Right lobe of liver (tissue), 6 donors: ENCODE measurements around the gene PPP1R1B. TPM values are rescaled to one million over a fixed set of nuclear protein-coding genes. Genes with fewer than 3 reads are reported as not detected.

Source experiments
- ATAC-seq, 4 donors: fragments of 200-7000 bp; cut with Tn5 transposase; one replicate each; pipeline ENCODE4 v1.9.1; 2020; ENCODE audit warnings: mild to moderate bottlenecking in 4 of 4, moderate library complexity in 4 of 4
- DNase-seq, 3 donors: peaks; one replicate each; pipeline ENCODE4 v3.0.0-alpha.2; 2020
- H3K27ac ChIP-seq, 3 donors: fragments of 200-600 bp; one replicate each; pipeline ENCODE4 v1.8.0; 2022
- H3K27me3 ChIP-seq, 2 donors: fragments of 200-600 bp; one replicate each; pipeline ENCODE4 v1.8.0; 2022
- H3K36me3 ChIP-seq, 4 donors: fragments of 200-600 bp; sonication (generic) in 1 of 4; one replicate each; pipeline versions ENCODE4 v1.5.1 to v1.8.0; 2017 to 2022; ENCODE audit warnings: control low read depth in 1 of 4
- H3K4me1 ChIP-seq, 4 donors: fragments of 200-600 bp; sonication (generic) in 1 of 4; one replicate each; pipeline versions ENCODE4 v1.5.1 to v1.8.0; 2017 to 2022; ENCODE audit warnings: control low read depth in 1 of 4
- H3K4me3 ChIP-seq, 3 donors: fragments of 200-600 bp; one replicate each; pipeline ENCODE4 v1.8.0; 2022
- H3K9me3 ChIP-seq, 4 donors: fragments of 200-600 bp; sonication (generic) in 1 of 4; one replicate each; pipeline versions ENCODE4 v1.5.1 to v1.8.0; 2017 to 2022; ENCODE audit warnings: control low read depth in 1 of 4
- POLR2A ChIP-seq: fragments of 450-650 bp; IDR thresholded peaks from one replicate; pipeline ENCODE4 v1.6.1; 2017; ENCODE audit warnings: antibody characterized with exemption, mild to moderate bottlenecking
- WGBS: methylation state at CpG from one replicate; pipeline ENCODE4 v1.1.6; 2018; ENCODE audit warnings: low coverage, low lambda C conversion rate; ENCODE audit not compliant: insufficient coverage; ENCODE audit errors: missing lambda C conversion rate; 5-methylcytosine and 5-hydroxymethylcytosine counted together
- intact Hi-C, 2 donors: fragments of 100-400 bp; cut with DNase I; formaldehyde crosslinking; loops; one replicate each; pipeline versions ENCODE4 v1.11.2 to v1.14.1; 2022
- total RNA-seq, 6 experiments: library from RNA; depleted of rRNA in 2 of 6; stranded (reverse); fragments of >200 nt in 2 of 6; fragmentation: NEBNext Ultra II Directional in 3 of 6; extraction: Animal tissue kit (Norgen Biotek cat#: 25700) in 3 of 6; gene quantifications; one replicate each; pipeline versions ENCODE4 v1.1.0 to v1.2.4, GENCODE V29; 2016 to 2023
- TF ChIP-seq, protein P1 (sequence below), 4 donors: fragments of 200-600 bp in 3 of 4; fragments of 450-650 bp in 1 of 4; IDR thresholded peaks; one replicate each; pipeline versions ENCODE4 v1.5.1 to v1.8.0; 2016 to 2022; ENCODE audit warnings: antibody characterized with exemption in 4 of 4, mild to moderate bottlenecking in 2 of 4
- donor health status: DM: no; HTN: yes; CAD: no.
- donor health status: DM: no; HTN: no; CAD: no.
- donor health status: DM: no; HTN: no; CAD: no.
- donor health status: DM: no; HTN: yes; CAD: no.
- donor health status: DM: no; HTN: yes; CAD: no.

The PPP1R1B gene
- total RNA-seq, 6 experiments from 2014 or later, result 0.46 TPM; not detected in 5

DNA sequence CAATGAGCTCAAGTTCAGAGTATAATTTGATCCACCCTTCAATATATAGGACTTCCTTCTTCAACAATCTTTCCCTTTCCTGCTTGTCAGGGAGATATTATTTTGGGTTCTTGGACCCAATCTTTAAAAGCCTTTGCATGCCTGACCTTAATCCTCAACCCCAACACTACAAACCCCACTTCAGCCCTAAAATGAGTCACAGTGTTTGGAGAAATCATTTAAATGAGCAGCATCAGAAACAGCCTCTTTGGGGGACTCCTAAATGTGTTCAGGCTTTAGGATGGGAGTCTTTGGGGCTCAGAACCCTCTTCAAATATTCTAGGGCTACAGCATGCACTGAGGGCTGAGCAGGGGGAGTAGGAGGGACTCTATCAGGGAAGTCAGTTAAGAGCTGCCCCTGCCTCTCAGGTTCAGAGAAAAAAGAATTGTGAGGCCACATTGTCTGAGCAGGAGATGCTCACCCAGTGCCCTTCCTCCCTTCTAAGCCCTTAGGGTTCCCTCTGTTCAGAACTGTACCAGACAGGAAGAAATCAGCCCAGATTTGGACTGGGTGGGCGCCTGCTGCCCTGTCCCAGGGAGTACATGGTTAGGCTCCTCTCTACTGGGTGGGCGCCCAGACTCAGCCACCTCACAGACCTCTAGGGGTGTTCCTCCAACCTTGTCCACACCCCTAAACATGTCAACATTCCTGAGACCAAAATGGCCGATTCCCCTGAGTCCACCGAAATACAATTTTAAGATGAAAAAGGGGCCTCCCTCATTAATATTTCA lies 24.0 kb upstream of the PPP1R1B start:
- H3K27me3 ChIP-seq, result peaks cover 13 to 55% of the 10 kb centered on the region in 2 donors
- intact Hi-C loops, result loop anchor here in 1 of 2 donors (10.0 kb wide), 1 partner anchor 58 kb away; no protein-coding TSS in a partner anchor

DNA sequence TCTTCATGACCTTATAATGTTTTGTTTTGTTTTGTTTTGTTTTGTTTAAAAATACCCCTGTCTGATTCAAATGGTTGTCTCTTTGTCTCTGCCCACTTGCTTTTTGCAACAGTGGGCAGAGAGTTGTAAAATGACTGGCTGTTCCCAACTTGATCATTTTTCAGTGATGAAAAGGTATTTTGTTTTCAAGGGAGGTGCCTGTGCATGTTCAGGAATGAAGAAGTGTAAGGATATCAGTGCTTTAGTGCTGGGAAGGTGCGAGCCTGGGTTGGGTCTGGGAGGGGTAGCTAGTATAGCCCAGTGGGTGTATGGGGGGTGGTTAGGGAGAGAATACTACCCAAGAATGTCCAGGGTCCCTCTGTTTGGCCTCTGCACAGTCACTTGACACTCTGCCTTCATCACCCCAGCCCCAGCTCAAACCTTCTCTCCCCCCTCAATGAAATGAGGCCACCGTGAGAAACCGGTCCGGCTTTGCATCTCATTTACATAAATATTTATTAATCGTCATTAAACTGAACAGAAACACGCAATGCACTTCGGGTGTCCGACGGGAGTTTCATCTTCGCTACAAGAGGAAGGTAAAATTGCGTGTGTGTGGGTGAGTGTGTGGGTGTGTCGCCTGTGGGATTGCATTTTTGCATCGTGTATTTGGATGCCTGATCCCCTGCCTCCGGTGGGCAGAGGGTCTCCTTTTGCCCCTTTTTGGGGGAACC lies 23.3 kb upstream of the PPP1R1B start:
- no peaks in the 10 kb centered on the region for H3K9me3 ChIP-seq
- no peak for DNase-seq
- 12% methylated on average over 13 of the region's 14 CpGs for WGBS

More for the DNA sequence above, 24.0 kb upstream of the PPP1R1B start:
- 12% methylated on average over 2 of the region's 4 CpGs for WGBS
- Histone ChIP-seq H3K4me1 (peaks cover 0 to 20% (median 0%) of the 10 kb centered on the region in 4 donors), H3K27ac (no peak overlapping the region), H3K4me3 (no peak overlapping the region), H3K9me3 (no peaks in the 10 kb centered on the region), H3K36me3 (no peaks in the 10 kb centered on the region)
- TF ChIP-seq, protein P1, sequence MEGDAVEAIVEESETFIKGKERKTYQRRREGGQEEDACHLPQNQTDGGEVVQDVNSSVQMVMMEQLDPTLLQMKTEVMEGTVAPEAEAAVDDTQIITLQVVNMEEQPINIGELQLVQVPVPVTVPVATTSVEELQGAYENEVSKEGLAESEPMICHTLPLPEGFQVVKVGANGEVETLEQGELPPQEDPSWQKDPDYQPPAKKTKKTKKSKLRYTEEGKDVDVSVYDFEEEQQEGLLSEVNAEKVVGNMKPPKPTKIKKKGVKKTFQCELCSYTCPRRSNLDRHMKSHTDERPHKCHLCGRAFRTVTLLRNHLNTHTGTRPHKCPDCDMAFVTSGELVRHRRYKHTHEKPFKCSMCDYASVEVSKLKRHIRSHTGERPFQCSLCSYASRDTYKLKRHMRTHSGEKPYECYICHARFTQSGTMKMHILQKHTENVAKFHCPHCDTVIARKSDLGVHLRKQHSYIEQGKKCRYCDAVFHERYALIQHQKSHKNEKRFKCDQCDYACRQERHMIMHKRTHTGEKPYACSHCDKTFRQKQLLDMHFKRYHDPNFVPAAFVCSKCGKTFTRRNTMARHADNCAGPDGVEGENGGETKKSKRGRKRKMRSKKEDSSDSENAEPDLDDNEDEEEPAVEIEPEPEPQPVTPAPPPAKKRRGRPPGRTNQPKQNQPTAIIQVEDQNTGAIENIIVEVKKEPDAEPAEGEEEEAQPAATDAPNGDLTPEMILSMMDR (IDR thresholded peaks at IDR 0.05), result no peak
- no peak for TF ChIP-seq POLR2A
- ATAC-seq (no peak), DNase-seq (no peak)

DNA sequence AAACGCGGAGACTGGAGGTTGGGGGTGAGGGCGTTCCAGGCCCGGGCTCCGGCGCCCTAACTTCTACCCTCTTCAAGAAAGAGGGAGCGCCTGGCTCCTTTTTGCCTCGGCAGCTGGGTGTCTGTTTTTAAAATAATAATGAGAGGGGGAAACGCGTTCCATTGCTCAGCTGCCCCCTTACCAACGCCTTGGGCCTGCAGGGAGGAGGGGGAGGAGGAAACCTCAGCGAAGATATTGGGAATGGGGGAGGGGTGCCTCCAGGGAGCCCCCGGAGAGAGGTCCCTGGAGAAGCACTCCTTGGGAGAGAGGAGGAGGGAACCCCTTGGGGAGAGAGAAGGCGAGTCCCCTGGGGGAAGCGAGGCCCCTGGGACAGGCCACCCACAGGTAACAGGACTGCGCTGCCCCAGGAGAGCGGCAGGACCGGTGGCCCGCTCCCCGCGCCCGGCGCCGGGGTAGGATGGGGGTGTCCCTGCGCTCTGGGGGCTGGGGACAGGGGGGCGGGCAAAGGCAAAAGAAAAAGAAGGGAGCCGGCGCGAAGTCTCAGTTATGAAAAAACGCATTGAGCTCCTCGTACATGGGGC lies 21.8 kb upstream of the PPP1R1B start:
- H3K27me3 ChIP-seq, result peaks cover 18 to 50% of the 10 kb centered on the region in 2 donors
- H3K36me3 ChIP-seq, result no peaks in the 10 kb centered on the region
- ATAC-seq, result no peak
- no peak for TF ChIP-seq POLR2A
- TF ChIP-seq, protein P1 (IDR thresholded peaks at IDR 0.05), result no peak
- WGBS, result 11% methylated on average over 21 of the region's 31 CpGs
- intact Hi-C loops, result loop anchor here in 1 of 2 donors (10.0 kb wide), 1 partner anchor 60 kb away; no protein-coding TSS in a partner anchor
- no peak for DNase-seq
- peaks cover 0 to 11% (median 0%) of the 10 kb centered on the region in 4 donors for H3K4me1 ChIP-seq
- H3K27ac ChIP-seq, result no peak overlapping the region
- H3K4me3 ChIP-seq, result no peak overlapping the region
- no peaks in the 10 kb centered on the region for H3K9me3 ChIP-seq

More for the DNA sequence above, 23.3 kb upstream of the PPP1R1B start:
- H3K4me3 ChIP-seq, result no peak overlapping the region
- intact Hi-C loops, result loop anchor here in 1 of 2 donors (10.0 kb wide), 1 partner anchor 59 kb away; no protein-coding TSS in a partner anchor
- peaks cover 0 to 20% (median 0%) of the 10 kb centered on the region in 4 donors for H3K4me1 ChIP-seq
- no peaks in the 10 kb centered on the region for H3K36me3 ChIP-seq
- ATAC-seq, result no peak
- peaks cover 17 to 62% of the 10 kb centered on the region in 2 donors for H3K27me3 ChIP-seq
- no peak overlapping the region for H3K27ac ChIP-seq
- TF ChIP-seq, protein P1 (IDR thresholded peaks at IDR 0.05), result no peak
- TF ChIP-seq POLR2A, result no peak
